ENCODE results near the gene AGTR1. TPM values are rescaled to one million over a fixed set of nuclear protein-coding genes. Genes with fewer than 3 reads are reported as not detected.

Gene AGTR1
- total and polyA plus RNA-seq, 10 of the 15 experiments (the other 5 are each of a cell fraction or from before 2014, with no cell fraction given) = not detected

DNA sequence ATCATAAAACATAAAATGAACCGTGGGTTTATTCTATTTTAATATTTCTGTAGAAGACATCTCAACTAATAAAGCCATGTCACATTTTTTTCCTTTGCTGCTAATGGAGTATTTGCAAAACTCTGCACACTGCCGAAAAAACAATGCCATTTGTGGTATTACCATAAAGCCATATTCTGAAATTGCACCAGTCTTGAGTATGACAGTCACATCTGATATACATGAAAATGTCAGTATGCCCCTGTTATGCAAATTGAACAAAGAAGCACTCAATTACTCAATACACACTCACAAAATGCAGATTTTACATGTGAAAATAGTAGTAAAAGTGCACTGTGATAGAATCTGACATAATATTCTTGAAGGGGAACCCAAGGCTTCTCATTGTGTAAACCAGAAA lies 74.7 kb downstream of the AGTR1 start (continued):
- TF ChIP-seq, protein P1, sequence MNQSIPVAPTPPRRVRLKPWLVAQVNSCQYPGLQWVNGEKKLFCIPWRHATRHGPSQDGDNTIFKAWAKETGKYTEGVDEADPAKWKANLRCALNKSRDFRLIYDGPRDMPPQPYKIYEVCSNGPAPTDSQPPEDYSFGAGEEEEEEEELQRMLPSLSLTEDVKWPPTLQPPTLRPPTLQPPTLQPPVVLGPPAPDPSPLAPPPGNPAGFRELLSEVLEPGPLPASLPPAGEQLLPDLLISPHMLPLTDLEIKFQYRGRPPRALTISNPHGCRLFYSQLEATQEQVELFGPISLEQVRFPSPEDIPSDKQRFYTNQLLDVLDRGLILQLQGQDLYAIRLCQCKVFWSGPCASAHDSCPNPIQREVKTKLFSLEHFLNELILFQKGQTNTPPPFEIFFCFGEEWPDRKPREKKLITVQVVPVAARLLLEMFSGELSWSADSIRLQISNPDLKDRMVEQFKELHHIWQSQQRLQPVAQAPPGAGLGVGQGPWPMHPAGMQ (IDR thresholded peaks at IDR 0.05; ENCODE audit: borderline replicate concordance) = no peak
- TF ChIP-seq, protein P2, sequence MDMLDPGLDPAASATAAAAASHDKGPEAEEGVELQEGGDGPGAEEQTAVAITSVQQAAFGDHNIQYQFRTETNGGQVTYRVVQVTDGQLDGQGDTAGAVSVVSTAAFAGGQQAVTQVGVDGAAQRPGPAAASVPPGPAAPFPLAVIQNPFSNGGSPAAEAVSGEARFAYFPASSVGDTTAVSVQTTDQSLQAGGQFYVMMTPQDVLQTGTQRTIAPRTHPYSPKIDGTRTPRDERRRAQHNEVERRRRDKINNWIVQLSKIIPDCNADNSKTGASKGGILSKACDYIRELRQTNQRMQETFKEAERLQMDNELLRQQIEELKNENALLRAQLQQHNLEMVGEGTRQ (IDR thresholded peaks at IDR 0.05; ENCODE audit: borderline replicate concordance, low read depth, low read length) = no peak
- TF ChIP-seq, protein P3, sequence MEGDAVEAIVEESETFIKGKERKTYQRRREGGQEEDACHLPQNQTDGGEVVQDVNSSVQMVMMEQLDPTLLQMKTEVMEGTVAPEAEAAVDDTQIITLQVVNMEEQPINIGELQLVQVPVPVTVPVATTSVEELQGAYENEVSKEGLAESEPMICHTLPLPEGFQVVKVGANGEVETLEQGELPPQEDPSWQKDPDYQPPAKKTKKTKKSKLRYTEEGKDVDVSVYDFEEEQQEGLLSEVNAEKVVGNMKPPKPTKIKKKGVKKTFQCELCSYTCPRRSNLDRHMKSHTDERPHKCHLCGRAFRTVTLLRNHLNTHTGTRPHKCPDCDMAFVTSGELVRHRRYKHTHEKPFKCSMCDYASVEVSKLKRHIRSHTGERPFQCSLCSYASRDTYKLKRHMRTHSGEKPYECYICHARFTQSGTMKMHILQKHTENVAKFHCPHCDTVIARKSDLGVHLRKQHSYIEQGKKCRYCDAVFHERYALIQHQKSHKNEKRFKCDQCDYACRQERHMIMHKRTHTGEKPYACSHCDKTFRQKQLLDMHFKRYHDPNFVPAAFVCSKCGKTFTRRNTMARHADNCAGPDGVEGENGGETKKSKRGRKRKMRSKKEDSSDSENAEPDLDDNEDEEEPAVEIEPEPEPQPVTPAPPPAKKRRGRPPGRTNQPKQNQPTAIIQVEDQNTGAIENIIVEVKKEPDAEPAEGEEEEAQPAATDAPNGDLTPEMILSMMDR (IDR thresholded peaks at IDR 0.05 in 2 of 3, conservative IDR thresholded peaks at IDR 0.05 in 1 of 3; ENCODE audit: control insufficient read depth in 2 of 3, extremely low read depth in 1 of 3, insufficient read depth in 1 of 3, low read depth in 3 of 3, low read length in 3 of 3) = no peak
- TF ChIP-seq RCOR1 (conservative IDR thresholded peaks at IDR 0.05; ENCODE audit: low read depth, low read length) = no peak
- TF ChIP-seq GATAD2B (conservative IDR thresholded peaks at IDR 0.05; ENCODE audit: low read depth) = no peak
- TF ChIP-seq HDAC2 (IDR thresholded peaks at IDR 0.05) = no peak
- TF ChIP-seq, protein P4, sequence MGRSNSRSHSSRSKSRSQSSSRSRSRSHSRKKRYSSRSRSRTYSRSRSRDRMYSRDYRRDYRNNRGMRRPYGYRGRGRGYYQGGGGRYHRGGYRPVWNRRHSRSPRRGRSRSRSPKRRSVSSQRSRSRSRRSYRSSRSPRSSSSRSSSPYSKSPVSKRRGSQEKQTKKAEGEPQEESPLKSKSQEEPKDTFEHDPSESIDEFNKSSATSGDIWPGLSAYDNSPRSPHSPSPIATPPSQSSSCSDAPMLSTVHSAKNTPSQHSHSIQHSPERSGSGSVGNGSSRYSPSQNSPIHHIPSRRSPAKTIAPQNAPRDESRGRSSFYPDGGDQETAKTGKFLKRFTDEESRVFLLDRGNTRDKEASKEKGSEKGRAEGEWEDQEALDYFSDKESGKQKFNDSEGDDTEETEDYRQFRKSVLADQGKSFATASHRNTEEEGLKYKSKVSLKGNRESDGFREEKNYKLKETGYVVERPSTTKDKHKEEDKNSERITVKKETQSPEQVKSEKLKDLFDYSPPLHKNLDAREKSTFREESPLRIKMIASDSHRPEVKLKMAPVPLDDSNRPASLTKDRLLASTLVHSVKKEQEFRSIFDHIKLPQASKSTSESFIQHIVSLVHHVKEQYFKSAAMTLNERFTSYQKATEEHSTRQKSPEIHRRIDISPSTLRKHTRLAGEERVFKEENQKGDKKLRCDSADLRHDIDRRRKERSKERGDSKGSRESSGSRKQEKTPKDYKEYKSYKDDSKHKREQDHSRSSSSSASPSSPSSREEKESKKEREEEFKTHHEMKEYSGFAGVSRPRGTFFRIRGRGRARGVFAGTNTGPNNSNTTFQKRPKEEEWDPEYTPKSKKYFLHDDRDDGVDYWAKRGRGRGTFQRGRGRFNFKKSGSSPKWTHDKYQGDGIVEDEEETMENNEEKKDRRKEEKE (IDR thresholded peaks at IDR 0.05) = no peak
- TF ChIP-seq ZNF622 (IDR thresholded peaks at IDR 0.05) = no peak
- TF ChIP-seq SUZ12 (IDR thresholded peaks at IDR 0.05; ENCODE audit: unreplicated experiment) = no peak
- no peak for TF ChIP-seq CEBPB (IDR thresholded peaks at IDR 0.05; ENCODE audit: borderline replicate concordance in 1 of 2, low read depth in 2 of 2, low read length in 2 of 2)
- TF ChIP-seq HDGF (IDR thresholded peaks at IDR 0.05) = no peak
- no peak for TF ChIP-seq ATF7 (IDR thresholded peaks at IDR 0.05; ENCODE audit: low read depth)
